IMR-90 (cell line): ENCODE measurements around the gene FRMD5. TPM values are rescaled to one million over a fixed set of nuclear protein-coding genes. Genes with fewer than 3 reads are reported as not detected.

Experiments
- ATAC-seq: fragments of 200-7000 bp; cut with Tn5 transposase; 2 replicates; pipeline ENCODE4 v1.9.1; 2020; ENCODE audit warnings: low read depth, mild to moderate bottlenecking, moderate library complexity
- BruUV-seq: library from RNA; stranded (reverse); fragments of 400-500 nt; replicated peaks from 2 replicates; lab custom pipeline; 2021; lab: Mats Ljungman, UMichigan
- CTCF ChIA-PET: fragments of 300-600 bp; formaldehyde crosslinking; extraction: SDS; loops from one replicate; lab custom pipeline; 2021; ENCODE audit warnings: antibody characterized with exemption; lab: Yijun Ruan, JAX
- POLR2A ChIA-PET: fragments of 300-600 bp; sonication (Branson Sonifier 250); formaldehyde crosslinking; loops from one replicate; lab custom pipeline; 2022; ENCODE audit warnings: antibody characterized with exemption; ENCODE audit not compliant: unreplicated experiment; lab: Charles Lee
- DNase-seq: peaks from one replicate; pipeline ENCODE4 v3.0.0; 2013
- H2AFZ ChIP-seq: replicated peaks from 2 replicates; pipeline ENCODE3; 2013; ENCODE audit warnings: low read length, mild to moderate bottlenecking; ENCODE audit not compliant: poor library complexity
- H2AK5ac ChIP-seq: 2 replicates; pipeline ENCODE4 v1.6.1; 2013; ENCODE audit warnings: low read depth, low read length, inconsistent platforms
- H2AK9ac ChIP-seq: replicated peaks from 2 replicates; pipeline ENCODE3; 2013; ENCODE audit warnings: mild to moderate bottlenecking, low read depth, low read length, moderate library complexity; ENCODE audit not compliant: poor library complexity
- H2BK120ac ChIP-seq: 2 replicates; pipeline ENCODE4 v1.6.1; 2013; ENCODE audit warnings: low read depth, low read length, inconsistent platforms
- H2BK15ac ChIP-seq: 3 replicates; pipeline ENCODE4 v1.6.1; 2013; ENCODE audit warnings: low read depth, low read length, inconsistent platforms
- H2BK20ac ChIP-seq: 2 replicates; pipeline ENCODE4 v1.6.1; 2013; ENCODE audit warnings: low read depth, mild to moderate bottlenecking, inconsistent platforms, low read length, moderate library complexity
- H2BK5ac ChIP-seq: 2 replicates; pipeline ENCODE4 v1.6.1; 2013; ENCODE audit warnings: mild to moderate bottlenecking, low read depth, low read length, inconsistent platforms; ENCODE audit not compliant: poor library complexity, severe bottlenecking
- H3K14ac ChIP-seq: replicated peaks from 2 replicates; pipeline ENCODE4 v1.6.1; 2013; ENCODE audit warnings: low read depth, low read length, inconsistent platforms
- H3K18ac ChIP-seq: 2 replicates; pipeline ENCODE4 v1.6.1; 2013; ENCODE audit warnings: low read depth, low read length, control low read depth
- H3K23ac ChIP-seq: 2 replicates; pipeline ENCODE4 v1.6.1; 2013; ENCODE audit warnings: low read depth, low read length, inconsistent platforms
- H3K27ac ChIP-seq: 2 replicates; pipeline ENCODE4 v1.5.1; 2013; ENCODE audit warnings: mild to moderate bottlenecking, control low read depth, low read length; ENCODE audit not compliant: insufficient read depth
- H3K27me3 ChIP-seq: 2 replicates; pipeline ENCODE4 v1.6.1; 2013; ENCODE audit warnings: low read length; ENCODE audit not compliant: control insufficient read depth, insufficient read depth
- H3K36me3 ChIP-seq: 2 replicates; pipeline ENCODE4 v1.6.1; 2013; ENCODE audit warnings: low read length, mixed read lengths; ENCODE audit not compliant: control insufficient read depth, insufficient read depth
- H3K4ac ChIP-seq: 2 replicates; pipeline ENCODE4 v1.6.1; 2013; ENCODE audit warnings: low read depth, low read length, inconsistent platforms
- H3K4me1 ChIP-seq: 2 replicates; pipeline ENCODE4 v1.6.1; 2013; ENCODE audit warnings: low read length, mixed read lengths; ENCODE audit not compliant: control insufficient read depth, insufficient read depth
- H3K4me2 ChIP-seq: 2 replicates; pipeline ENCODE4 v1.6.1; 2013; ENCODE audit warnings: low read depth, mild to moderate bottlenecking, control low read depth, low read length, moderate library complexity
- H3K4me3 ChIP-seq: 2 replicates; pipeline ENCODE4 v1.5.1; 2013; ENCODE audit warnings: low read depth, mild to moderate bottlenecking, control low read depth, low read length, moderate library complexity; ENCODE audit not compliant: insufficient read depth
- H3K56ac ChIP-seq: 2 replicates; pipeline ENCODE4 v1.6.1; 2013; ENCODE audit warnings: low read length, inconsistent platforms; ENCODE audit not compliant: insufficient read depth; ENCODE audit errors: extremely low read depth
- H3K79me1 ChIP-seq, 2 experiments: 2 replicates each; pipeline ENCODE4 v1.6.1; 2013; ENCODE audit warnings: low read length in 2 of 2, inconsistent platforms in 1 of 2, low read depth in 1 of 2
- H3K9ac ChIP-seq: 2 replicates; pipeline ENCODE4 v1.6.1; 2013; ENCODE audit warnings: low read depth, low read length, control low read depth
- H3K9me1 ChIP-seq: 2 replicates; pipeline ENCODE4 v1.6.1; 2013; ENCODE audit warnings: low read length, inconsistent platforms; ENCODE audit not compliant: insufficient read depth
- H3K9me3 ChIP-seq: 2 replicates; pipeline ENCODE4 v1.6.1; 2013; ENCODE audit warnings: low read length; ENCODE audit not compliant: control insufficient read depth, insufficient read depth
- H4K20me1 ChIP-seq: 2 replicates; pipeline ENCODE4 v1.6.1; 2013; ENCODE audit warnings: low read length, inconsistent platforms; ENCODE audit not compliant: insufficient read depth
- H4K5ac ChIP-seq: 2 replicates; pipeline ENCODE4 v1.6.1; 2013; ENCODE audit warnings: mild to moderate bottlenecking, low read depth, low read length, control low read depth
- H4K8ac ChIP-seq, 2 experiments: 2 replicates each; pipeline ENCODE4 v1.6.1; 2013; ENCODE audit warnings: low read depth in 2 of 2, low read length in 2 of 2, control low read depth in 1 of 2, inconsistent platforms in 1 of 2
- H4K91ac ChIP-seq: 2 replicates; pipeline ENCODE4 v1.6.1; 2013; ENCODE audit warnings: low read depth, low read length, inconsistent platforms; ENCODE audit not compliant: insufficient read depth
- BHLHE40 ChIP-seq: fragments of 150-350 bp; IDR thresholded peaks from 2 replicates; pipeline ENCODE4 v1.6.1; 2016; ENCODE audit warnings: mild to moderate bottlenecking, low read depth, low read length
- CEBPB ChIP-seq: IDR thresholded peaks from 2 replicates; pipeline ENCODE4 v1.6.1; 2012; ENCODE audit warnings: low read depth, low read length, improper control_type of control experiment
- CHD1 ChIP-seq: IDR thresholded peaks from 2 replicates; pipeline ENCODE4 v1.6.1; 2012; ENCODE audit warnings: low read depth, low read length, improper control_type of control experiment
- CTCF ChIP-seq: conservative IDR thresholded peaks from 2 replicates; pipeline ENCODE4 v1.5.1; 2012; ENCODE audit warnings: mild to moderate bottlenecking, low read depth, low read length, improper control_type of control experiment
- ELK1 ChIP-seq: fragments of 150-350 bp; IDR thresholded peaks from 2 replicates; pipeline ENCODE4 v1.6.1; 2016; ENCODE audit warnings: low read depth, mild to moderate bottlenecking, low read length, moderate library complexity, borderline replicate concordance
- FOS ChIP-seq: fragments of 150-350 bp; IDR thresholded peaks from 2 replicates; pipeline ENCODE4 v1.6.1; 2016; ENCODE audit warnings: low read depth, low read length
- MAFK ChIP-seq: IDR thresholded peaks from 2 replicates; pipeline ENCODE4 v1.6.1; 2012; ENCODE audit warnings: low read depth, low read length, improper control_type of control experiment
- MAZ ChIP-seq: IDR thresholded peaks from 2 replicates; pipeline ENCODE4 v1.6.1; 2012; ENCODE audit warnings: low read depth, mild to moderate bottlenecking, low read length, improper control_type of control experiment, moderate library complexity, borderline replicate concordance
- MXI1 ChIP-seq: IDR thresholded peaks from 2 replicates; pipeline ENCODE4 v1.6.1; 2012; ENCODE audit warnings: low read depth, mild to moderate bottlenecking, low read length, moderate library complexity, borderline replicate concordance
- NFE2L2 ChIP-seq: fragments of 150-350 bp; IDR thresholded peaks from 2 replicates; pipeline ENCODE4 v1.6.1; 2016; ENCODE audit warnings: low read depth, mild to moderate bottlenecking, low read length
- POLR2A ChIP-seq: IDR thresholded peaks from 2 replicates; pipeline ENCODE4 v1.6.1; 2012; ENCODE audit warnings: mild to moderate bottlenecking, low read depth, low read length
- RAD21 ChIP-seq: IDR thresholded peaks from 2 replicates; pipeline ENCODE4 v1.6.1; 2012; ENCODE audit warnings: low read length, improper control_type of control experiment
- RCOR1 ChIP-seq: IDR thresholded peaks from 2 replicates; pipeline ENCODE4 v1.6.1; 2012; ENCODE audit warnings: mild to moderate bottlenecking, low read length, improper control_type of control experiment; ENCODE audit not compliant: insufficient replicate concordance
- RFX5 ChIP-seq: IDR thresholded peaks from 2 replicates; pipeline ENCODE4 v1.8.0; 2012; ENCODE audit warnings: low read depth, mild to moderate bottlenecking, low read length, moderate library complexity
- SMC3 ChIP-seq: fragments of 150-350 bp; IDR thresholded peaks from 2 replicates; pipeline ENCODE4 v1.6.1; 2016; ENCODE audit warnings: low read depth, mild to moderate bottlenecking, antibody characterized with exemption, low read length, moderate library complexity
- USF2 ChIP-seq: fragments of 150-350 bp; IDR thresholded peaks from 2 replicates; pipeline ENCODE4 v1.6.1; 2017; ENCODE audit warnings: mild to moderate bottlenecking, antibody characterized with exemption, low read length, low read depth
- WGBS, 2 experiments: methylation state at CpG; one replicate each; pipeline versions ENCODE4 v1.1.5 to v1.1.7; 2013; ENCODE audit warnings: missing lambda C conversion rate in 2 of 2; ENCODE audit not compliant: insufficient read length in 1 of 2; ENCODE audit errors: extremely low coverage in 2 of 2; 5-methylcytosine and 5-hydroxymethylcytosine counted together
- dilution Hi-C: fragments of 300-500 bp; cut with HindIII; formaldehyde crosslinking; loops from one replicate; pipeline ENCODE4 v1.14.3; 2018; ENCODE audit warnings: low sequenced_read_pairs; ENCODE audit not compliant: unreplicated experiment
- in situ Hi-C: fragments of 300-500 bp; cut with MboI; formaldehyde crosslinking; loops from 3 replicates; pipeline ENCODE4 v1.14.3; 2019; ENCODE audit warnings: low sequenced_read_pairs, inconsistent platforms, mixed read lengths
- intact Hi-C: fragments of 100-400 bp; cut with micrococcal nuclease; formaldehyde crosslinking; loops from 2 replicates; pipeline ENCODE4 v1.10.0; 2022
- polyA plus RNA-seq, 3 experiments: library from polyadenylated mRNA; depleted of rRNA; stranded (reverse); fragments of >200 nt; gene quantifications; 2 replicates each; pipeline ENCODE4 v1.2.3, GENCODE V29; 2012; ENCODE audit warnings: low replicate concordance in 1 of 3
- total RNA-seq: library from RNA; depleted of rRNA; stranded (reverse); fragments of >200 nt; gene quantifications from 2 replicates; pipeline ENCODE4 v1.2.3, GENCODE V29; 2012

FRMD5 gene
- total and polyA plus RNA-seq, 2 of the 4 experiments (the other 2 are of a cell fraction): 4.1 to 5.4 TPM

- H3K27me3 ChIP-seq: no peaks in the 10 kb centered on the region
- H4K5ac ChIP-seq: no peak overlapping the region
- no peak overlapping the region for H2AK9ac ChIP-seq
- H3K4me3 ChIP-seq: no peak overlapping the region
- H3K23ac ChIP-seq: no peak overlapping the region
- ChIA-PET POLR2A (no interaction called here), CTCF (no interaction called here)
- intact Hi-C loops (no loop called here), dilution Hi-C loops (no loop called here), in situ Hi-C loops (no loop called here)
- no peaks in the 10 kb centered on the region for H4K20me1 ChIP-seq
- no peaks in the 10 kb centered on the region for H3K9me1 ChIP-seq
- H3K36me3 ChIP-seq: peaks cover 9% of the 10 kb centered on the region
- no peak overlapping the region for H4K8ac ChIP-seq
- no peak overlapping the region for H2BK120ac ChIP-seq
- H4K91ac ChIP-seq: no peak overlapping the region
- H2BK15ac ChIP-seq: no peak overlapping the region
- H2AFZ ChIP-seq: no peak overlapping the region
- no peak overlapping the region for H3K4ac ChIP-seq
- H3K56ac ChIP-seq: no peak overlapping the region
- no peak overlapping the region for H3K27ac ChIP-seq
- no peak overlapping the region for H2BK5ac ChIP-seq
- no peak overlapping the region for H2AK5ac ChIP-seq
- no peaks in the 10 kb centered on the region for H3K9me3 ChIP-seq
- no peak for ATAC-seq
- no peak overlapping the region for H2BK20ac ChIP-seq
- TF ChIP-seq POLR2A: no peak
- TF ChIP-seq BHLHE40: no peak
- TF ChIP-seq ELK1: no peak
- TF ChIP-seq FOS: no peak
- no peak for TF ChIP-seq USF2
- TF ChIP-seq CHD1: no peak
- TF ChIP-seq NFE2L2: no peak
- no peak for TF ChIP-seq CTCF
- TF ChIP-seq RFX5: no peak
- no peak for TF ChIP-seq RCOR1
- TF ChIP-seq MAFK: no peak
- no peak for TF ChIP-seq CEBPB
- no peak for TF ChIP-seq MXI1
- no peak for TF ChIP-seq RAD21
- TF ChIP-seq SMC3: no peak
- no peak for TF ChIP-seq MAZ
- no peak overlapping the region for H3K14ac ChIP-seq
- no peak overlapping the region for H3K18ac ChIP-seq
- H3K4me2 ChIP-seq: no peak overlapping the region
- no CpG with 5 or more reads among the region's 4 CpGs for WGBS, 2 experiments
- H3K4me1 ChIP-seq: no peaks in the 10 kb centered on the region
- DNase-seq: no peak
- H3K79me1 ChIP-seq: peaks cover 0 to 3% of the 10 kb centered on the region in 2 experiments; a peak in 1 of 4 replicates
- H3K9ac ChIP-seq: no peak overlapping the region
- no TSS peak for BruUV-seq
Observed at GRCh38 chr15:43859546-43859945, 335.5 kb downstream of the FRMD5 start.
